ENCODE measurements around the gene PCSK7.

PCSK7 gene

GRCh38 chr11:117198613-117199012, 33.3 kb downstream of the PCSK7 start:
- no peak for DNase-seq (ENCODE audit: extremely low spot score)
- ChIA-PET POLR2A (no interaction called here), CTCF (interaction anchor here (1.5 to 2.6 kb wide), 2 partner anchors 17 to 18 kb away, joined by 5 to 9 read pairs; no protein-coding TSS in a partner anchor)
- no peak for TF ChIP-seq CTCF (IDR thresholded peaks at IDR 0.05; ENCODE audit: control extremely low read depth, extremely low read depth, low read depth, missing control alignments)

DNA sequence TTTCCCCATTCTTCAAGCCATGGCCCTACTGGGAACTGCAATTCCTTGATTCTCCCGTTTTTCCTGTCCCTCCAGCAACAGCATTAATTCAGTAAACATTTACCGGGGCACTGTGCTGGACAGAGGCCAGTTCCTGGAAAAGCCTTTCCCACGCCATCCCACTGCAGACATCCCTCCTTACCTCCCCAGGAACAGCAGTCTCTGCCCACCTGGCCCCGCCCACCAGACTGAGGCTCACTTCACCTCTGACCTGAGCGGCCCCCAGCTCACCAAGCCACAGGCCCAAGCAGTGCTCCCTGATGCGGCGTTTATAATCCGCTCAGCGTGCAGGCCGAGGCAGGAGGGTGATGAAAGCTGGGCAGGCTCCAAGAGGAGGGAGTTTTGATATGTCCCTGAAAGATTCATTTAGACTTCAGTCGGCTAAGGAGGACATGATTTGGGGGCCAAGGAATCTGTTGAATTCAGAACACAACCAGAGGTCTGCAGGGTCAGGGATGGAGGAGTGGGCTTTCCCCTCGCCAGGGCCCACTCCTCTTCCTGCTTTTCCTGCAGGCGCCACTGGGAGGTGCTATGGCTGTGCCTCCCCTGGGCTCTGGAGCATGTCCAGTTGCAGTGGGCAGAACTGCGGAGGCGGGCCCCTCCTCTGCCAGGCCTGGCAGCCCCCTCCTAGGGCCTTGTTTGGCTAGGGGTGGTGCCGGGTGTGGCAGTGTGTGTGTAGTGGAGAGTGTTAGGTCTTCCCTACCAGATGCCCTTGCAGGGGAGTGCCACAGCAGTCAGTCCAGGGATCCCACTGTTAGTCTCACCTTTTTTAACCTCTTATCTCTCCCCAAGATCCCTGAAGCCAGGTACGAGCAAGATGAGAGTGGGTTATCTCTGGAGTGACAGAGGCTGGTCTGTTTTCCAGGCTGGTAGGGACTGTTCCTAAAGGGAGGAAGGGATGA, 34.1 kb downstream of the PCSK7 start:
- POLR2A ChIA-PET, result no interaction called here
- peak; percentile 18 for TF ChIP-seq CTCF (IDR thresholded peaks at IDR 0.05; ENCODE audit: control extremely low read depth, extremely low read depth, low read depth, missing control alignments)
- DNase-seq (ENCODE audit: extremely low spot score), result no peak
- CTCF ChIA-PET, result interaction anchor here (1.1 to 2.6 kb wide), 2 partner anchors 13 to 17 kb away, joined by 3 to 9 read pairs; no protein-coding TSS in a partner anchor

DNA sequence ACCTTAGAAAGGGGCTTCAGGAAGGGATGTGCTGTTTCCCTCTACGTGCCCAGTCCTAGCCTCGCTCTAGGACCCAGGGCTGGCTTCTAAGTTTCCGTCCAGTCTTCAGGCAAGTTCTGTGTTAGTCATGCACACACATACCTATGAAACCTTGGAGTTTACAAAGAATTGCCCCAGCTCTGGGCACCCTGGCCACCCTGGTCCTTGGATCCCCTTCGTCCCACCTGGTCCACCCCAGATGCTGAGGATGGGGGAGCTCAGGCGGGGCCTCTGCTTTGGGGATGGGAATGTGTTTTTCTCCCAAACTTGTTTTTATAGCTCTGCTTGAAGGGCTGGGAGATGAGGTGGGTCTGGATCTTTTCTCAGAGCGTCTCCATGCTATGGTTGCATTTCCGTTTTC, 34.9 kb downstream of the PCSK7 start:
- ChIA-PET POLR2A (no interaction called here), CTCF (interaction anchor here (1.1 to 2.6 kb wide), 3 partner anchors 14 to 29 kb away, joined by 3 to 9 read pairs (median 3); no protein-coding TSS in a partner anchor)
- TF ChIP-seq CTCF (IDR thresholded peaks at IDR 0.05; ENCODE audit: control extremely low read depth, extremely low read depth, low read depth, missing control alignments), result no peak
- no peak for DNase-seq (ENCODE audit: extremely low spot score)

DNA sequence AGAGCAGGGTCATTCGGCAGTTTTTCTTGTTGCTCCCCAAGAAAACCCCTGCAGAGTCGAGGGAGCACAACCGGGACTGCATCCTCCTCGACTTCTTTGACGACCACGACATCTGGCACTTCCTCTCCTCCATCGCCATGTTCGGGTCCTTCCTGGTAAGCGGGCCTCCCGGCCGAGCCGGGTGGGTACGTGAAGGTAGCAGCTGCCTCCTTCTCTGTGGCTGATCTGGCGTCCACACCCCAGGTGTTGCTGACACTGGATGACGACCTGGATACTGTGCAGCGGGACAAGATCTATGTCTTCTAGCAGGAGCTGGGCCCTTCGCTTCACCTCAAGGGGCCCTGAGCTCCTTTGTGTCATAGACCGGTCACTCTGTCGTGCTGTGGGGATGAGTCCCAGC, 36.1 kb downstream of the PCSK7 start:
- DNase-seq (ENCODE audit: extremely low spot score), result no peak
- POLR2A ChIA-PET, result interaction anchor here (0.5 kb wide), 1 partner anchor 57 kb away, joined by 6 read pairs; no protein-coding TSS in a partner anchor
- no peak for TF ChIP-seq CTCF (IDR thresholded peaks at IDR 0.05; ENCODE audit: control extremely low read depth, extremely low read depth, low read depth, missing control alignments)
- CTCF ChIA-PET, result interaction anchor here (0.8 to 2.6 kb wide), 6 partner anchors 9 to 31 kb away, joined by 3 to 9 read pairs (median 4); no protein-coding TSS in a partner anchor

- ChIA-PET CTCF (interaction anchor here (0.8 to 1.8 kb wide), 4 partner anchors 9 to 27 kb away, joined by 3 to 9 read pairs (median 4); no protein-coding TSS in a partner anchor), POLR2A (no interaction called here)
- DNase-seq (ENCODE audit: extremely low spot score), result no peak
- no peak for TF ChIP-seq CTCF (IDR thresholded peaks at IDR 0.05; ENCODE audit: control extremely low read depth, extremely low read depth, low read depth, missing control alignments)
Observed at GRCh38 chr11:117195258-117195657, 36.6 kb downstream of the PCSK7 start.

GRCh38 chr11:117194267-117194666, 37.6 kb downstream of the PCSK7 start:
- ChIA-PET POLR2A (no interaction called here), CTCF (interaction anchor here (1.2 to 1.5 kb wide), 3 partner anchors 13 to 33 kb away, joined by 3 to 5 read pairs (median 5); no protein-coding TSS in a partner anchor)
- no peak for DNase-seq (ENCODE audit: extremely low spot score)
- no peak for TF ChIP-seq CTCF (IDR thresholded peaks at IDR 0.05; ENCODE audit: control extremely low read depth, extremely low read depth, low read depth, missing control alignments)
